HL-60 (cell line): Measurements from ENCODE around the gene TACC2.
A peak's percentile ranks its signal among the peaks of the same experiment; 100 is the strongest.
"Not testable (repeated sequence)": the region's sequence is repeated elsewhere in the genome, so short reads cannot be mapped to it uniquely, and the experiment has no call there.

Experiments
- DNase-seq, 2 experiments: peaks; one replicate each; pipeline ENCODE4 v3.0.0-alpha.2; 2010 to 2020; ENCODE audit warnings: low read depth in 1 of 2, low spot score in 1 of 2
- H3K27ac ChIP-seq: fragments of 250-450 bp; sonication (Bioruptor Pico); replicated peaks from 2 replicates; pipeline ENCODE4 v1.5.1; 2020; ENCODE audit warnings: mild to moderate bottlenecking, moderate library complexity
- H3K27me3 ChIP-seq: fragments of 250-450 bp; sonication (Bioruptor Pico); 2 replicates; pipeline ENCODE4 v1.5.1; 2021; ENCODE audit warnings: mild to moderate bottlenecking, moderate library complexity; ENCODE audit not compliant: insufficient read depth, poor library complexity, severe bottlenecking
- H3K4me3 ChIP-seq: replicated peaks from 2 replicates; pipeline ENCODE4 v1.5.1; 2011; ENCODE audit warnings: mild to moderate bottlenecking, control low read depth, low read length; ENCODE audit not compliant: insufficient read depth
- GABPA ChIP-seq: IDR thresholded peaks from 2 replicates; pipeline ENCODE4 v1.6.1; 2012; ENCODE audit warnings: low read depth
- POLR2AphosphoS5 ChIP-seq: IDR thresholded peaks from 2 replicates; pipeline ENCODE4 v1.6.1; 2012; ENCODE audit warnings: low read depth
- SPI1 ChIP-seq: IDR thresholded peaks from 2 replicates; pipeline ENCODE4 v1.6.1; 2012; ENCODE audit warnings: low read depth, mild to moderate bottlenecking, borderline replicate concordance
- TF ChIP-seq, protein P1 (sequence below): IDR thresholded peaks from 2 replicates; pipeline ENCODE4 v1.6.1; 2012; ENCODE audit warnings: low read depth; ENCODE audit not compliant: insufficient replicate concordance
- TF ChIP-seq, protein P2 (sequence below): IDR thresholded peaks from one replicate; pipeline ENCODE4 v1.5.1; 2011; ENCODE audit warnings: low read length, control low read depth, inconsistent platforms; ENCODE audit not compliant: insufficient read depth

TACC2 gene

GRCh38 chr10:122012731-122013130 is 23.8 kb downstream of the TACC2 start:
- Histone ChIP-seq H3K27me3 (no peaks in the 10 kb centered on the region), H3K4me3 (no peak overlapping the region), H3K27ac (no peak overlapping the region)
- DNase-seq: no peak
- TF ChIP-seq, protein P1, sequence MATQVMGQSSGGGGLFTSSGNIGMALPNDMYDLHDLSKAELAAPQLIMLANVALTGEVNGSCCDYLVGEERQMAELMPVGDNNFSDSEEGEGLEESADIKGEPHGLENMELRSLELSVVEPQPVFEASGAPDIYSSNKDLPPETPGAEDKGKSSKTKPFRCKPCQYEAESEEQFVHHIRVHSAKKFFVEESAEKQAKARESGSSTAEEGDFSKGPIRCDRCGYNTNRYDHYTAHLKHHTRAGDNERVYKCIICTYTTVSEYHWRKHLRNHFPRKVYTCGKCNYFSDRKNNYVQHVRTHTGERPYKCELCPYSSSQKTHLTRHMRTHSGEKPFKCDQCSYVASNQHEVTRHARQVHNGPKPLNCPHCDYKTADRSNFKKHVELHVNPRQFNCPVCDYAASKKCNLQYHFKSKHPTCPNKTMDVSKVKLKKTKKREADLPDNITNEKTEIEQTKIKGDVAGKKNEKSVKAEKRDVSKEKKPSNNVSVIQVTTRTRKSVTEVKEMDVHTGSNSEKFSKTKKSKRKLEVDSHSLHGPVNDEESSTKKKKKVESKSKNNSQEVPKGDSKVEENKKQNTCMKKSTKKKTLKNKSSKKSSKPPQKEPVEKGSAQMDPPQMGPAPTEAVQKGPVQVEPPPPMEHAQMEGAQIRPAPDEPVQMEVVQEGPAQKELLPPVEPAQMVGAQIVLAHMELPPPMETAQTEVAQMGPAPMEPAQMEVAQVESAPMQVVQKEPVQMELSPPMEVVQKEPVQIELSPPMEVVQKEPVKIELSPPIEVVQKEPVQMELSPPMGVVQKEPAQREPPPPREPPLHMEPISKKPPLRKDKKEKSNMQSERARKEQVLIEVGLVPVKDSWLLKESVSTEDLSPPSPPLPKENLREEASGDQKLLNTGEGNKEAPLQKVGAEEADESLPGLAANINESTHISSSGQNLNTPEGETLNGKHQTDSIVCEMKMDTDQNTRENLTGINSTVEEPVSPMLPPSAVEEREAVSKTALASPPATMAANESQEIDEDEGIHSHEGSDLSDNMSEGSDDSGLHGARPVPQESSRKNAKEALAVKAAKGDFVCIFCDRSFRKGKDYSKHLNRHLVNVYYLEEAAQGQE: no peak
- TF ChIP-seq SPI1: no peak

DNA sequence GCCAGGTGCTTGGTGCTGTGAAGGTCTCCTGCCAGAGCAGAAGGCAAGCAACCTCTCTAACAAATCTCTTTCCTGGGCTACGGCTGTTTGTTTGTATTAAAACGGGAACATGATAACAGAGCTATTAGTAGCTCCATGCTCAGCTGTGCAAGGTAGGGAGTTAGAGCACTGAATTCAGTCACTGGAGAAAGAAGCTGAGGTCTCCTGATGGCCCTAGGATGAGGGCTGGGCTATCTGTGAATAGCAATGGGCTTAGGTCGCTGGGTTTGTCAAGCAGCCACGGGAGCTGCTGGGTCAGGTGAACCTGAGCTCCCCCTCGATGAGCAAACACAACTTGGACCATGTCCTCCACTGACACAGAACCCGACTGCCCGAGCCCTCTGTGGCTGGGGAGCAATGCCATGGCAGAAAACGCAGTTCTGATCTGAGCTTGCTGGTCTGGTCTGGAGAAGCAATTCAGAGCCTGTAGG is 24.4 kb downstream of the TACC2 start:
- Histone ChIP-seq H3K27ac (no peak overlapping the region), H3K4me3 (no peak overlapping the region), H3K27me3 (no peaks in the 10 kb centered on the region)
- TF ChIP-seq, protein P1: no peak
- no peak for TF ChIP-seq POLR2AphosphoS5
- TF ChIP-seq, protein P2, sequence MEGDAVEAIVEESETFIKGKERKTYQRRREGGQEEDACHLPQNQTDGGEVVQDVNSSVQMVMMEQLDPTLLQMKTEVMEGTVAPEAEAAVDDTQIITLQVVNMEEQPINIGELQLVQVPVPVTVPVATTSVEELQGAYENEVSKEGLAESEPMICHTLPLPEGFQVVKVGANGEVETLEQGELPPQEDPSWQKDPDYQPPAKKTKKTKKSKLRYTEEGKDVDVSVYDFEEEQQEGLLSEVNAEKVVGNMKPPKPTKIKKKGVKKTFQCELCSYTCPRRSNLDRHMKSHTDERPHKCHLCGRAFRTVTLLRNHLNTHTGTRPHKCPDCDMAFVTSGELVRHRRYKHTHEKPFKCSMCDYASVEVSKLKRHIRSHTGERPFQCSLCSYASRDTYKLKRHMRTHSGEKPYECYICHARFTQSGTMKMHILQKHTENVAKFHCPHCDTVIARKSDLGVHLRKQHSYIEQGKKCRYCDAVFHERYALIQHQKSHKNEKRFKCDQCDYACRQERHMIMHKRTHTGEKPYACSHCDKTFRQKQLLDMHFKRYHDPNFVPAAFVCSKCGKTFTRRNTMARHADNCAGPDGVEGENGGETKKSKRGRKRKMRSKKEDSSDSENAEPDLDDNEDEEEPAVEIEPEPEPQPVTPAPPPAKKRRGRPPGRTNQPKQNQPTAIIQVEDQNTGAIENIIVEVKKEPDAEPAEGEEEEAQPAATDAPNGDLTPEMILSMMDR: no peak
- TF ChIP-seq GABPA: no peak
- no peak for TF ChIP-seq SPI1
- DNase-seq: no peak

DNA sequence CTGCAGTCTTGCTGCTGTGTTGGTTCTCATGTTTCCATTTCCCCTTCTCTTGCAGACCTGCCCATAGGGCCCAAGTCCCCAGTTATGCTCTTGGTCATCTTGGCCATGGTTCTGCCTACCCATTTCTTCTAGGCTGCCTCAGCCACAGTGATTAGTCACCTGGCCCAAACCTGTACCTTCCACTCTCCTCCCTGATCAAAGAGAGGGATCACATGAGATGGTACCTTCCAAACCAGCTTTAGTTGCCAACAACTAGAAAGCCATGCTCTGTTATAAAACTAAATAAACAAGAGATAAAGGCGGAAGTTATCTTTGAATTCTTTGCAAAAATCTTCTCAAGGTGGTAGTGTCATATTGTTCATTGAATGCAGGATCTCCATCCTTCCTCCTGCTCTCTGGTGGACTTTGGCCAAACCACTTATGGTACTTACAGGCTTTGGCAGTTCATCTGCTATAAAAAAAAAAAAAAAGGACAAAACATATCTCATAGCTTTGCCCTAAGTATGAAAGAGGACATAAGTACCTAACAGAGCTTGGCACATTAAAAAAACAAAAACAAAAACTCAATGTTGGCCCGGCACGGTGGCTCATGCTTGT is 25.8 kb downstream of the TACC2 start:
- Histone ChIP-seq H3K4me3 (no peak overlapping the region), H3K27me3 (no peaks in the 10 kb centered on the region), H3K27ac (no peak overlapping the region)
- TF ChIP-seq, protein P2: no peak
- TF ChIP-seq GABPA (no peak), POLR2AphosphoS5 (no peak), SPI1 (no peak)
- TF ChIP-seq, protein P1: no peak
- no peak for DNase-seq

- DNase-seq: peak in 1 of 2 experiments; percentile 70
- H3K27ac ChIP-seq: peak overlapping the region; percentile 17
- H3K27me3 ChIP-seq, H3K4me3 ChIP-seq: not testable (repeated sequence)
Observed at GRCh38 chr10:122017926-122018325, 29.0 kb downstream of the TACC2 start.
